NT2/D1 (cell line): ENCODE measurements around the gene OR52D1.

Experiments
- SUZ12 ChIP-seq: IDR thresholded peaks from 2 replicates; pipeline ENCODE4 v1.6.1; 2011; ENCODE audit not compliant: insufficient read length, insufficient read depth; ENCODE audit errors: extremely low read depth
- YY1 ChIP-seq: IDR thresholded peaks from 2 replicates; pipeline ENCODE4 v1.6.1; 2011; ENCODE audit not compliant: insufficient read length, insufficient read depth
- ZNF274 ChIP-seq: IDR thresholded peaks from 2 replicates; pipeline ENCODE4 v1.6.1; 2011; ENCODE audit warnings: mild to moderate bottlenecking, low read depth, low read length

GRCh38 chr11:5460983-5461621 is 27.4 kb upstream of the OR52D1 start:
- TF ChIP-seq SUZ12 (no peak), YY1 (no peak), ZNF274 (no peak)
